WTC11 (cell line): ENCODE measurements around the gene TMEM259. TPM values are rescaled to one million over a fixed set of nuclear protein-coding genes. Genes with fewer than 3 reads are reported as not detected.

Source experiments
- ATAC-seq: fragments of 200-7000 bp; cut with Tn5 transposase; 2 replicates; pipeline ENCODE4 v1.10.0; 2021; ENCODE audit warnings: mild to moderate bottlenecking, moderate library complexity
- CTCF ChIA-PET: fragments of 300-600 bp; sonication (Branson Sonifier 250); formaldehyde crosslinking; loops from one replicate; lab custom pipeline; 2021; ENCODE audit warnings: antibody characterized with exemption; lab: Charles Lee
- POLR2A ChIA-PET: fragments of 350-600 bp; sonication (Branson Sonifier 250); formaldehyde crosslinking; loops from one replicate; lab custom pipeline; 2021; ENCODE audit warnings: antibody characterized with exemption; lab: Charles Lee
- DNase-seq: peaks from one replicate; pipeline ENCODE4 v3.0.0; 2021; ENCODE audit warnings: low spot score
- H3K27ac Mint-ChIP-seq: 2 replicates; pipeline ENCODE4 v1.8.0; 2021; ENCODE audit warnings: mixed read lengths
- H3K27me3 Mint-ChIP-seq: 2 replicates; pipeline ENCODE4 v1.8.0; 2021; ENCODE audit warnings: low read depth, mild to moderate bottlenecking, moderate library complexity, mixed read lengths
- H3K36me3 Mint-ChIP-seq: 2 replicates; pipeline ENCODE4 v1.8.0; 2021; ENCODE audit warnings: mixed read lengths
- H3K4me1 Mint-ChIP-seq: 2 replicates; pipeline ENCODE4 v1.8.0; 2022; ENCODE audit warnings: mixed read lengths
- H3K4me3 Mint-ChIP-seq: 2 replicates; pipeline ENCODE4 v1.8.0; 2021; ENCODE audit warnings: mild to moderate bottlenecking, moderate library complexity, mixed read lengths
- H3K9me3 Mint-ChIP-seq: 2 replicates; pipeline ENCODE4 v1.8.0; 2021; ENCODE audit warnings: mixed read lengths
- ARID4B ChIP-seq: sonication (generic); formaldehyde crosslinking; IDR thresholded peaks from 2 replicates; pipeline ENCODE4 v1.8.0; 2023; ENCODE audit warnings: missing genetic modification reagents, mild to moderate bottlenecking, borderline replicate concordance
- ATF1 ChIP-seq: sonication (generic); formaldehyde crosslinking; IDR thresholded peaks from 2 replicates; pipeline ENCODE4 v1.8.1; 2023; ENCODE audit warnings: mild to moderate bottlenecking, moderate library complexity, missing genetic modification reagents
- CREM ChIP-seq: sonication (generic); formaldehyde crosslinking; IDR thresholded peaks from 2 replicates; pipeline ENCODE4 v1.8.1; 2022; ENCODE audit warnings: mild to moderate bottlenecking, missing genetic modification reagents, moderate library complexity
- ELF4 ChIP-seq: sonication (generic); formaldehyde crosslinking; IDR thresholded peaks from 2 replicates; pipeline ENCODE4 v1.8.1; 2022; ENCODE audit warnings: low read depth, mild to moderate bottlenecking, moderate library complexity, missing genetic modification reagents
- ETV6 ChIP-seq: sonication (generic); formaldehyde crosslinking; IDR thresholded peaks from 2 replicates; pipeline ENCODE4 v1.8.1; 2022; ENCODE audit warnings: mild to moderate bottlenecking, missing genetic modification reagents
- GRHL2 ChIP-seq: fragments of 250-450 bp; sonication (Bioruptor Pico); IDR thresholded peaks from 2 replicates; pipeline ENCODE4 v1.8.0; 2022; ENCODE audit warnings: mild to moderate bottlenecking, moderate library complexity; ENCODE audit not compliant: insufficient replicate concordance, severe bottlenecking
- MXD4 ChIP-seq: fragments of 250-450 bp; sonication (Bioruptor Pico); IDR thresholded peaks from 2 replicates; pipeline ENCODE4 v1.8.0; 2021; ENCODE audit warnings: mild to moderate bottlenecking, moderate library complexity, borderline replicate concordance
- NFATC4 ChIP-seq: fragments of 250-450 bp; sonication (Bioruptor Pico); IDR thresholded peaks from 2 replicates; pipeline ENCODE4 v1.9.0; 2021; ENCODE audit warnings: mild to moderate bottlenecking
- NFYB ChIP-seq: sonication (generic); formaldehyde crosslinking; conservative IDR thresholded peaks from 2 replicates; pipeline ENCODE4 v1.8.0; 2022; ENCODE audit warnings: low read depth, missing genetic modification reagents
- OVOL2 ChIP-seq: fragments of 250-450 bp; sonication (Bioruptor Pico); IDR thresholded peaks from 2 replicates; pipeline ENCODE4 v1.9.0; 2021; ENCODE audit warnings: mild to moderate bottlenecking, borderline replicate concordance
- SMAD4 ChIP-seq: sonication (generic); formaldehyde crosslinking; IDR thresholded peaks from 2 replicates; pipeline ENCODE4 v1.8.0; 2022; ENCODE audit warnings: mild to moderate bottlenecking, missing genetic modification reagents
- TCF7 ChIP-seq: sonication (generic); formaldehyde crosslinking; IDR thresholded peaks from 2 replicates; pipeline ENCODE4 v1.8.0; 2022; ENCODE audit warnings: mild to moderate bottlenecking, low read depth, missing genetic modification reagents, moderate library complexity
- ZNF232 ChIP-seq: sonication (generic); formaldehyde crosslinking; IDR thresholded peaks from 2 replicates; pipeline ENCODE4 v1.8.0; 2022; ENCODE audit warnings: mild to moderate bottlenecking, missing genetic modification reagents
- ZNF423 ChIP-seq: fragments of 250-450 bp; sonication (Bioruptor Pico); IDR thresholded peaks from 2 replicates; pipeline ENCODE4 v2.1.2; 2022; ENCODE audit warnings: mild to moderate bottlenecking, moderate library complexity
- ZNF532 ChIP-seq: fragments of 250-450 bp; sonication (Bioruptor Pico); IDR thresholded peaks from 2 replicates; pipeline ENCODE4 v1.9.0; 2021; ENCODE audit warnings: mild to moderate bottlenecking, borderline replicate concordance
- total RNA-seq: library from RNA; stranded (reverse); gene quantifications from 3 replicates; pipeline ENCODE4 v1.2.3, GENCODE V29; 2021
- TF ChIP-seq, protein P1 (sequence below): sonication (generic); formaldehyde crosslinking; IDR thresholded peaks from 2 replicates; pipeline ENCODE4 v1.8.0; 2023; ENCODE audit warnings: mild to moderate bottlenecking, missing genetic modification reagents
- TF ChIP-seq, protein P2 (sequence below): sonication (generic); formaldehyde crosslinking; IDR thresholded peaks from 2 replicates; pipeline ENCODE4 v1.8.1; 2023; ENCODE audit warnings: mild to moderate bottlenecking, missing genetic modification reagents
- TF ChIP-seq, protein P3 (sequence below): fragments of 250-450 bp; sonication (Bioruptor Pico); IDR thresholded peaks from 2 replicates; pipeline ENCODE4 v2.1.2; 2022; ENCODE audit warnings: mild to moderate bottlenecking, moderate library complexity
- TF ChIP-seq, protein P4 (sequence below): sonication (generic); formaldehyde crosslinking; IDR thresholded peaks from 2 replicates; pipeline ENCODE4 v1.8.0; 2022; ENCODE audit warnings: mild to moderate bottlenecking, missing genetic modification reagents
- TF ChIP-seq, protein P5 (sequence below): sonication (generic); formaldehyde crosslinking; IDR thresholded peaks from 2 replicates; pipeline ENCODE4 v1.8.1; 2023; ENCODE audit warnings: mild to moderate bottlenecking, missing genetic modification reagents

Gene TMEM259
- total RNA-seq, 1 experiment from 2014 or later: 202 TPM

- TF ChIP-seq, protein P1, sequence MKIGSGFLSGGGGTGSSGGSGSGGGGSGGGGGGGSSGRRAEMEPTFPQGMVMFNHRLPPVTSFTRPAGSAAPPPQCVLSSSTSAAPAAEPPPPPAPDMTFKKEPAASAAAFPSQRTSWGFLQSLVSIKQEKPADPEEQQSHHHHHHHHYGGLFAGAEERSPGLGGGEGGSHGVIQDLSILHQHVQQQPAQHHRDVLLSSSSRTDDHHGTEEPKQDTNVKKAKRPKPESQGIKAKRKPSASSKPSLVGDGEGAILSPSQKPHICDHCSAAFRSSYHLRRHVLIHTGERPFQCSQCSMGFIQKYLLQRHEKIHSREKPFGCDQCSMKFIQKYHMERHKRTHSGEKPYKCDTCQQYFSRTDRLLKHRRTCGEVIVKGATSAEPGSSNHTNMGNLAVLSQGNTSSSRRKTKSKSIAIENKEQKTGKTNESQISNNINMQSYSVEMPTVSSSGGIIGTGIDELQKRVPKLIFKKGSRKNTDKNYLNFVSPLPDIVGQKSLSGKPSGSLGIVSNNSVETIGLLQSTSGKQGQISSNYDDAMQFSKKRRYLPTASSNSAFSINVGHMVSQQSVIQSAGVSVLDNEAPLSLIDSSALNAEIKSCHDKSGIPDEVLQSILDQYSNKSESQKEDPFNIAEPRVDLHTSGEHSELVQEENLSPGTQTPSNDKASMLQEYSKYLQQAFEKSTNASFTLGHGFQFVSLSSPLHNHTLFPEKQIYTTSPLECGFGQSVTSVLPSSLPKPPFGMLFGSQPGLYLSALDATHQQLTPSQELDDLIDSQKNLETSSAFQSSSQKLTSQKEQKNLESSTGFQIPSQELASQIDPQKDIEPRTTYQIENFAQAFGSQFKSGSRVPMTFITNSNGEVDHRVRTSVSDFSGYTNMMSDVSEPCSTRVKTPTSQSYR (CRISPR knock-in tag): no peak
- TF ChIP-seq CREM (CRISPR knock-in tag) (no peak), NFYB (CRISPR knock-in tag) (no peak), ZNF232 (no peak)
- TF ChIP-seq, protein P2, sequence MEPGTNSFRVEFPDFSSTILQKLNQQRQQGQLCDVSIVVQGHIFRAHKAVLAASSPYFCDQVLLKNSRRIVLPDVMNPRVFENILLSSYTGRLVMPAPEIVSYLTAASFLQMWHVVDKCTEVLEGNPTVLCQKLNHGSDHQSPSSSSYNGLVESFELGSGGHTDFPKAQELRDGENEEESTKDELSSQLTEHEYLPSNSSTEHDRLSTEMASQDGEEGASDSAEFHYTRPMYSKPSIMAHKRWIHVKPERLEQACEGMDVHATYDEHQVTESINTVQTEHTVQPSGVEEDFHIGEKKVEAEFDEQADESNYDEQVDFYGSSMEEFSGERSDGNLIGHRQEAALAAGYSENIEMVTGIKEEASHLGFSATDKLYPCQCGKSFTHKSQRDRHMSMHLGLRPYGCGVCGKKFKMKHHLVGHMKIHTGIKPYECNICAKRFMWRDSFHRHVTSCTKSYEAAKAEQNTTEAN (CRISPR knock-in tag): no peak
- TF ChIP-seq, protein P3, sequence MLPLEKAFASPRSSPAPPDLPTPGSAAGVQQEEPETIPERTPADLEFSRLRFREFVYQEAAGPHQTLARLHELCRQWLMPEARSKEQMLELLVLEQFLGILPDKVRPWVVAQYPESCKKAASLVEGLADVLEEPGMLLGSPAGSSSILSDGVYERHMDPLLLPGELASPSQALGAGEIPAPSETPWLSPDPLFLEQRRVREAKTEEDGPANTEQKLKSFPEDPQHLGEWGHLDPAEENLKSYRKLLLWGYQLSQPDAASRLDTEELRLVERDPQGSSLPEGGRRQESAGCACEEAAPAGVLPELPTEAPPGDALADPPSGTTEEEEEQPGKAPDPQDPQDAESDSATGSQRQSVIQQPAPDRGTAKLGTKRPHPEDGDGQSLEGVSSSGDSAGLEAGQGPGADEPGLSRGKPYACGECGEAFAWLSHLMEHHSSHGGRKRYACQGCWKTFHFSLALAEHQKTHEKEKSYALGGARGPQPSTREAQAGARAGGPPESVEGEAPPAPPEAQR (CRISPR knock-in tag): no peak
Observed at GRCh38 chr19:999379-999719, 21.6 kb downstream of the TMEM259 start (continued).

DNA sequence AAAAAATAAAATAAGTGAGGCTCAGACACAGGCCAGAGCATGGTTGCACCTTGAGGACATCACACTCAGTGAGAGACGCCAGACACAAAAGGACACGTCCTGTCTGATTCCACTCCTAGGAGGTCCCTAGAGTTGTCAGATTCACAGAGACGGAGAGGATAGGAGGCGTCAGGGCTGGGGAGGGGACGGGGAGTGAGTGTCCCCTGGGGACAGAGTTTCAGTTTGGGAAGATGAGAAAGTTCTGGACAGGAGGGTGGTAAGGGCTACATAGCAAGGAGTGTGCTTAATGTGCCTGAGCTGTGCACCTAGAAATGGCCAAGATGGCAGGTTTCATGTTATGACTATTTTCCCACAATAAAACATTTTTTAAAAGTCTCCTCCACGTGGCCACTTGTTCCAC is 22.9 kb downstream of the TMEM259 start:
- peaks cover 46% of the 10 kb centered on the region for H3K27me3 Mint-ChIP-seq
- no peak for DNase-seq
- TF ChIP-seq ARID4B (no peak), SMAD4 (CRISPR knock-in tag) (no peak), ETV6 (CRISPR knock-in tag) (no peak), ZNF423 (CRISPR knock-in tag) (no peak), ATF1 (no peak), MXD4 (CRISPR knock-in tag) (no peak), NFATC4 (no peak), ZNF532 (CRISPR knock-in tag) (no peak), GRHL2 (CRISPR knock-in tag) (no peak), TCF7 (CRISPR knock-in tag) (no peak), ELF4 (no peak), OVOL2 (no peak), CREM (CRISPR knock-in tag) (no peak)
- TF ChIP-seq, protein P4, sequence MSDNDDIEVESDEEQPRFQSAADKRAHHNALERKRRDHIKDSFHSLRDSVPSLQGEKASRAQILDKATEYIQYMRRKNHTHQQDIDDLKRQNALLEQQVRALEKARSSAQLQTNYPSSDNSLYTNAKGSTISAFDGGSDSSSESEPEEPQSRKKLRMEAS (CRISPR knock-in tag): no peak
- TF ChIP-seq, protein P5, sequence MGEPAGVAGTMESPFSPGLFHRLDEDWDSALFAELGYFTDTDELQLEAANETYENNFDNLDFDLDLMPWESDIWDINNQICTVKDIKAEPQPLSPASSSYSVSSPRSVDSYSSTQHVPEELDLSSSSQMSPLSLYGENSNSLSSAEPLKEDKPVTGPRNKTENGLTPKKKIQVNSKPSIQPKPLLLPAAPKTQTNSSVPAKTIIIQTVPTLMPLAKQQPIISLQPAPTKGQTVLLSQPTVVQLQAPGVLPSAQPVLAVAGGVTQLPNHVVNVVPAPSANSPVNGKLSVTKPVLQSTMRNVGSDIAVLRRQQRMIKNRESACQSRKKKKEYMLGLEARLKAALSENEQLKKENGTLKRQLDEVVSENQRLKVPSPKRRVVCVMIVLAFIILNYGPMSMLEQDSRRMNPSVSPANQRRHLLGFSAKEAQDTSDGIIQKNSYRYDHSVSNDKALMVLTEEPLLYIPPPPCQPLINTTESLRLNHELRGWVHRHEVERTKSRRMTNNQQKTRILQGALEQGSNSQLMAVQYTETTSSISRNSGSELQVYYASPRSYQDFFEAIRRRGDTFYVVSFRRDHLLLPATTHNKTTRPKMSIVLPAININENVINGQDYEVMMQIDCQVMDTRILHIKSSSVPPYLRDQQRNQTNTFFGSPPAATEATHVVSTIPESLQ: no peak
- TF ChIP-seq, all 79 proteins: peak for 0
- ChIA-PET POLR2A (interaction anchor here (0.5 kb wide), 1 partner anchor 396 kb away, joined by 3 read pairs; no protein-coding TSS in a partner anchor), CTCF (interaction anchor here (0.5 to 2.9 kb wide), 4 partner anchors 79 to 153 kb away, joined by 3 to 6 read pairs (median 4); no protein-coding TSS in a partner anchor)
- Mint-ChIP-seq H3K9me3 (no peaks in the 10 kb centered on the region), H3K27ac (no peak overlapping the region), H3K4me3 (no peak overlapping the region), H3K4me1 (peaks cover 5% of the 10 kb centered on the region; the same call in 1 of the 2 replicates), H3K36me3 (no peaks in the 10 kb centered on the region)
- ATAC-seq: no peak
